ENCODE data around the gene PCGF2.

PCGF2 gene

DNA sequence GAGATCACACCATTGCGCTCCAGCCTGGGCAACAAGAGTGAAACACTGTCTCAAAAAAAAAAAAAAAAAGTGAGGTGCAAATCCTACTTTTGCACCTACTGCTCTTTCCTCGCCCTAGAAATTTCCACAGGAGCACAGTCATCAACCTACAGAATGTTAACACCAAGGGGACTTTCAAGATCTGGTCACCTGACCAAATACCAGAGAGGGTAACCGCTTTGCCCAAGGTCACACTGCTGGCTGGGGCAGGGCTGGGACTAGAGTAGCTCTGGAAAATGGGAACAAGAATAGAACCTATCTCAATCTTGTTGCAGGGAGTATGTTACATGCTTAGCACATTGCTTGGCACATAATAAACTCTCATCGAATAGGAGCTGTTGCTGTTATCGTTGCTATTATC lies 49.4 kb downstream of the PCGF2 start:
- TF ChIP-seq SPI1 (IDR thresholded peaks at IDR 0.05; ENCODE audit: low read depth, low read length), result no peak
- no peak for TF ChIP-seq TAF1 (IDR thresholded peaks at IDR 0.05; ENCODE audit: low read depth, low read length)
- no peak for TF ChIP-seq POU2F2 (IDR thresholded peaks at IDR 0.05; ENCODE audit: low read depth, low read length)
- TF ChIP-seq POLR2A (IDR thresholded peaks at IDR 0.05; ENCODE audit: low read depth, low read length), result no peak
- TF ChIP-seq PAX5 (IDR thresholded peaks at IDR 0.05; ENCODE audit: insufficient read depth, low read length, severe bottlenecking), result no peak
- no peak for DNase-seq (ENCODE audit: insufficient read length, low spot score)
- FAIRE-seq, result no peak

- TF ChIP-seq SPI1 (IDR thresholded peaks at IDR 0.05; ENCODE audit: low read depth, low read length) (no peak), POLR2A (IDR thresholded peaks at IDR 0.05; ENCODE audit: low read depth, low read length) (no peak), TAF1 (IDR thresholded peaks at IDR 0.05; ENCODE audit: low read depth, low read length) (no peak), POU2F2 (IDR thresholded peaks at IDR 0.05; ENCODE audit: low read depth, low read length) (no peak), POLR2AphosphoS5 (IDR thresholded peaks at IDR 0.05; ENCODE audit: low read depth, low read length) (no peak), PAX5 (IDR thresholded peaks at IDR 0.05; ENCODE audit: insufficient read depth, low read length, severe bottlenecking) (no peak)
- FAIRE-seq, result no peak
- no peak for DNase-seq (ENCODE audit: insufficient read length, low spot score)
These were observed 50.9 kb downstream of the PCGF2 start for GRCh38 chr17:38697061-38697820.

DNA sequence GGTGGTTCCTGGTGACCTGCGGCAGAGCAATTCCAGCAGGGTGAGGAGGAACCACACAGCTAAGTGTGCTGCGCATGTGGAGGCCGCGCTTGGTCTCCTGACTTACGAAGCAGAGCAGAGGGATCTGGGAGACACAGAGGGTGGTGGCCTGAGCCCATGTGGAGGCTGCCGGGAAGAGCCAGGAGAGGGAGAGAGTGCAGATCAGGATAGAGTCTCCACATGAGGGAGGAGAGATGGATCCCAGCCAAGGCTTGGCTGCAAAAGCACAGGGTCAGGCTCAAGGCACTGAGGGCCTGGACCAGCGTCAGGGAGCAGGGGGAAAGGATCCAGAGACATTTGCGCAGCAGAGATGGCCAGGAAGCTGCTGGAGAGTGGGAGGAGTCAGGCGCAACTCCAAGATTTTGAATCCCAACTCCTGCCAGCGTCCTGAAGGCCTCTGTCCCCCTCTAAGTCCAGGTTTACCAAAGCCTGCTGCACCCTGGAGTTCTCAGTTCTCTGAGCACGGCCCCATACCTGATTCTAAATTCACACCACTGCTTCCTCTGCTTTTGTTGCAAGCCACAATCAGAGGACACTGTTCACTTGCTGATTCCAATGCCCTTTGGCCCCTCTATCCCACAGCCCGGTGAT lies 54.3 kb downstream of the PCGF2 start:
- TF ChIP-seq POLR2AphosphoS5 (IDR thresholded peaks at IDR 0.05; ENCODE audit: low read depth, low read length), result no peak
- no peak for TF ChIP-seq SPI1 (IDR thresholded peaks at IDR 0.05; ENCODE audit: low read depth, low read length)
- no peak for TF ChIP-seq POU2F2 (IDR thresholded peaks at IDR 0.05; ENCODE audit: low read depth, low read length)
- no peak for TF ChIP-seq PAX5 (IDR thresholded peaks at IDR 0.05; ENCODE audit: insufficient read depth, low read length, severe bottlenecking)
- TF ChIP-seq TAF1 (IDR thresholded peaks at IDR 0.05; ENCODE audit: low read depth, low read length), result no peak
- TF ChIP-seq POLR2A (IDR thresholded peaks at IDR 0.05; ENCODE audit: low read depth, low read length), result no peak
- DNase-seq (ENCODE audit: insufficient read length, low spot score), result no peak
- no peak for FAIRE-seq

GRCh38 chr17:38691154-38691553 lies 57.0 kb downstream of the PCGF2 start:
- no peak for FAIRE-seq
- TF ChIP-seq PAX5 (IDR thresholded peaks at IDR 0.05; ENCODE audit: insufficient read depth, low read length, severe bottlenecking) (no peak), POU2F2 (IDR thresholded peaks at IDR 0.05; ENCODE audit: low read depth, low read length) (no peak), TAF1 (IDR thresholded peaks at IDR 0.05; ENCODE audit: low read depth, low read length) (no peak), POLR2A (IDR thresholded peaks at IDR 0.05; ENCODE audit: low read depth, low read length) (no peak), SPI1 (IDR thresholded peaks at IDR 0.05; ENCODE audit: low read depth, low read length) (no peak), POLR2AphosphoS5 (IDR thresholded peaks at IDR 0.05; ENCODE audit: low read depth, low read length) (no peak)
- DNase-seq (ENCODE audit: insufficient read length, low spot score), result no peak

DNA sequence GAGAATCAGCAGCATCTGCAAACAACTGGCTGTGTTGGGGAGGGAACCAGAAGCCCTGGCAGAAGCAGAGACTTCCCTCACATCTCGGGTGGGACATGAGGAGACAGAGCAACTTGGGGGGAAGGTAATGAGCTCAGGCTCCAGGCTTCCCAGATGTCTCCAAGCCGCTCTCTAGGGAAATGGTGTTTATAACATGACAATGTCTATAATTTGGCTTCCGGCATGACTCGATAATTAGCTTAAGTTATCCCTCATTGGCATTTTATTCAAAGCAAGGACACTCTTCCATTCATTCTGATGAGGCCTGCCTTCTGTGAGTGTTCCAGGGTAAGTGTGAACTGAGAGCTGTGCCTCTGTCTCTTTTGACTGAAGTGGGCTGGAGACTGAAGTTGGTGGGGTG lies 57.8 kb downstream of the PCGF2 start:
- FAIRE-seq, result no peak
- TF ChIP-seq POLR2AphosphoS5 (IDR thresholded peaks at IDR 0.05; ENCODE audit: low read depth, low read length), result no peak
- TF ChIP-seq PAX5 (IDR thresholded peaks at IDR 0.05; ENCODE audit: insufficient read depth, low read length, severe bottlenecking), result no peak
- TF ChIP-seq POLR2A (IDR thresholded peaks at IDR 0.05; ENCODE audit: low read depth, low read length), result no peak
- TF ChIP-seq TAF1 (IDR thresholded peaks at IDR 0.05; ENCODE audit: low read depth, low read length), result no peak
- no peak for TF ChIP-seq SPI1 (IDR thresholded peaks at IDR 0.05; ENCODE audit: low read depth, low read length)
- no peak for TF ChIP-seq POU2F2 (IDR thresholded peaks at IDR 0.05; ENCODE audit: low read depth, low read length)
- no peak for DNase-seq (ENCODE audit: insufficient read length, low spot score)

- TF ChIP-seq SPI1 (IDR thresholded peaks at IDR 0.05; ENCODE audit: low read depth, low read length) (no peak), POLR2AphosphoS5 (IDR thresholded peaks at IDR 0.05; ENCODE audit: low read depth, low read length) (no peak), PAX5 (IDR thresholded peaks at IDR 0.05; ENCODE audit: insufficient read depth, low read length, severe bottlenecking) (no peak), TAF1 (IDR thresholded peaks at IDR 0.05; ENCODE audit: low read depth, low read length) (no peak), POLR2A (IDR thresholded peaks at IDR 0.05; ENCODE audit: low read depth, low read length) (no peak), POU2F2 (IDR thresholded peaks at IDR 0.05; ENCODE audit: low read depth, low read length) (no peak)
- DNase-seq (ENCODE audit: insufficient read length, low spot score), result no peak
- no peak for FAIRE-seq
These were observed 60.9 kb downstream of the PCGF2 start for GRCh38 chr17:38687286-38687685.

- no peak for DNase-seq (ENCODE audit: insufficient read length, low spot score)
- TF ChIP-seq POLR2A (IDR thresholded peaks at IDR 0.05; ENCODE audit: low read depth, low read length) (no peak), POLR2AphosphoS5 (IDR thresholded peaks at IDR 0.05; ENCODE audit: low read depth, low read length) (no peak), PAX5 (IDR thresholded peaks at IDR 0.05; ENCODE audit: insufficient read depth, low read length, severe bottlenecking) (no peak), POU2F2 (IDR thresholded peaks at IDR 0.05; ENCODE audit: low read depth, low read length) (no peak), SPI1 (IDR thresholded peaks at IDR 0.05; ENCODE audit: low read depth, low read length) (no peak), TAF1 (IDR thresholded peaks at IDR 0.05; ENCODE audit: low read depth, low read length) (no peak)
- no peak for FAIRE-seq
These were observed 62.6 kb downstream of the PCGF2 start for GRCh38 chr17:38685491-38685890.

All from GM12891 (cell line).